SK-N-SH (cell line): ENCODE data around the gene PLXNA4. TPM values are rescaled to one million over a fixed set of nuclear protein-coding genes. Genes with fewer than 3 reads are reported as not detected.

Experiments
- CTCF ChIA-PET: fragments of 300-600, 350-600 bp; formaldehyde crosslinking; extraction: SDS; loops from one replicate; lab custom pipeline; 2021; lab: Yijun Ruan, JAX
- POLR2A ChIA-PET: fragments of 350-600 bp; sonication (Branson Sonifier 250); formaldehyde crosslinking; extraction: SDS; loops from one replicate; lab custom pipeline; 2020; ENCODE audit warnings: antibody characterized with exemption, inconsistent platforms; lab: Yijun Ruan, JAX
- DNase-seq: peaks from one replicate; pipeline ENCODE4 v3.0.0; 2012
- H2AFZ ChIP-seq: fragments of 200-600 bp; sonication (generic); 2 replicates; pipeline ENCODE4 v1.8.1; 2016; ENCODE audit warnings: antibody characterized with exemption, mild to moderate bottlenecking, low read depth
- H3F3A ChIP-seq: fragments of 200-600 bp; sonication (generic); replicated peaks from 2 replicates; pipeline ENCODE3; 2016; ENCODE audit warnings: antibody characterized with exemption, mild to moderate bottlenecking; ENCODE audit not compliant: insufficient read depth
- H3K27ac ChIP-seq, 2 experiments: fragments of 200-500 bp in 1 of 2; fragments of 200-600 bp in 1 of 2; sonication (Bioruptor generic) in 1 of 2; sonication (generic), shearing (Covaris generic) in 1 of 2; 2 replicates each; pipeline versions ENCODE4 v1.5.1 to v1.6.1; 2014 to 2016; ENCODE audit warnings: low read depth in 2 of 2, inconsistent platforms in 1 of 2, low read length in 1 of 2, mild to moderate bottlenecking in 1 of 2, mixed read lengths in 1 of 2
- H3K27me3 ChIP-seq: fragments of 200-600 bp; sonication (generic), shearing (Covaris generic); 2 replicates; pipeline ENCODE4 v1.6.1; 2016; ENCODE audit warnings: mixed run types; ENCODE audit not compliant: insufficient read depth
- H3K36me3 ChIP-seq, 2 experiments: fragments of 200-500 bp in 1 of 2; fragments of 200-600 bp in 1 of 2; sonication (Bioruptor generic) in 1 of 2; sonication (generic) in 1 of 2; replicated peaks in 1 of 2; 2 replicates each; pipeline versions ENCODE3 to v1.5.1; 2014 to 2016; ENCODE audit warnings: low read length in 1 of 2, mild to moderate bottlenecking in 1 of 2; ENCODE audit not compliant: insufficient read depth in 2 of 2, control insufficient read depth in 1 of 2
- H3K4me1 ChIP-seq, 2 experiments: fragments of 200-500 bp in 1 of 2; fragments of 200-600 bp in 1 of 2; sonication (Bioruptor generic) in 1 of 2; sonication (generic), shearing (Covaris generic) in 1 of 2; 2 replicates each; pipeline versions ENCODE4 v1.5.1 to v1.6.1; 2014 to 2016; ENCODE audit warnings: low read depth in 1 of 2, low read length in 1 of 2, mixed run types in 1 of 2; ENCODE audit not compliant: insufficient read depth in 2 of 2, control insufficient read depth in 1 of 2
- H3K4me2 ChIP-seq: fragments of 200-600 bp; sonication (generic), shearing (Covaris generic); 2 replicates; pipeline ENCODE4 v1.6.1; 2017; ENCODE audit warnings: mixed run types
- H3K4me3 ChIP-seq, 2 experiments: fragments of 200-500 bp in 1 of 2; fragments of 200-600 bp in 1 of 2; sonication (Bioruptor generic) in 1 of 2; sonication (generic), shearing (Covaris generic) in 1 of 2; 2 replicates each; pipeline versions ENCODE4 v1.5.1 to v1.8.1; 2014 to 2016; ENCODE audit warnings: low read depth in 2 of 2, inconsistent platforms in 1 of 2, low read length in 1 of 2, mild to moderate bottlenecking in 1 of 2, mixed read lengths in 1 of 2, moderate library complexity in 1 of 2
- H3K79me2 ChIP-seq: fragments of 200-600 bp; sonication (generic); 2 replicates; pipeline ENCODE4 v1.8.1; 2017; ENCODE audit warnings: mild to moderate bottlenecking; ENCODE audit not compliant: insufficient read depth
- H3K9ac ChIP-seq: fragments of 200-600 bp; sonication (generic); 2 replicates; pipeline ENCODE4 v1.6.1; 2017; ENCODE audit warnings: mixed run types
- H3K9me2 ChIP-seq: fragments of 200-600 bp; sonication (generic); 2 replicates; pipeline ENCODE4 v1.6.1; 2017; ENCODE audit warnings: mixed run types
- H3K9me3 ChIP-seq: fragments of 200-600 bp; sonication (generic); 2 replicates; pipeline ENCODE4 v1.6.1; 2017; ENCODE audit warnings: mixed run types, mild to moderate bottlenecking, moderate library complexity
- H4K20me1 ChIP-seq: fragments of 200-600 bp; sonication (generic); 2 replicates; pipeline ENCODE4 v1.6.1; 2017; ENCODE audit warnings: mild to moderate bottlenecking, mixed run types; ENCODE audit not compliant: insufficient read depth
- CHD2 ChIP-seq: fragments of 150-350 bp; IDR thresholded peaks from 2 replicates; pipeline ENCODE4 v1.6.1; 2018; ENCODE audit warnings: low read length; ENCODE audit not compliant: partially characterized antibody
- EZH2phosphoT487 ChIP-seq: fragments of 200-600 bp; sonication (generic); IDR thresholded peaks from 2 replicates; pipeline ENCODE4 v1.6.1; 2017; ENCODE audit warnings: low read depth, mixed run types, mild to moderate bottlenecking, antibody characterized with exemption, moderate library complexity, borderline replicate concordance
- FOSL2 ChIP-seq: IDR thresholded peaks from 2 replicates; pipeline ENCODE4 v1.4.0; 2012; ENCODE audit warnings: low read depth, mild to moderate bottlenecking, moderate library complexity, borderline replicate concordance
- FOXM1 ChIP-seq: IDR thresholded peaks from 2 replicates; pipeline ENCODE4 v1.4.0; 2012; ENCODE audit warnings: low read depth, mild to moderate bottlenecking
- GATA2 ChIP-seq: sonication (generic); formaldehyde crosslinking; IDR thresholded peaks from 2 replicates; pipeline ENCODE4 v1.5.0; 2020; ENCODE audit warnings: mild to moderate bottlenecking, missing genetic modification reagents
- JUND ChIP-seq: IDR thresholded peaks from 2 replicates; pipeline ENCODE4 v1.4.0; 2012
- MXI1 ChIP-seq: IDR thresholded peaks from 2 replicates; pipeline ENCODE4 v1.6.1; 2012; ENCODE audit warnings: mild to moderate bottlenecking, low read depth, low read length, improper control_type of control experiment
- NRF1 ChIP-seq: IDR thresholded peaks from 2 replicates; pipeline ENCODE4 v1.6.1; 2012; ENCODE audit warnings: low read depth, mild to moderate bottlenecking, low read length
- REST ChIP-seq: IDR thresholded peaks from 2 replicates; pipeline ENCODE4 v1.6.1; 2012; ENCODE audit warnings: mild to moderate bottlenecking, low read depth, low read length, moderate library complexity
- RXRA ChIP-seq: IDR thresholded peaks from 2 replicates; pipeline ENCODE4 v1.4.0; 2012; ENCODE audit warnings: low read depth, mild to moderate bottlenecking, borderline replicate concordance
- SMC3 ChIP-seq: IDR thresholded peaks from 2 replicates; pipeline ENCODE4 v1.6.1; 2012; ENCODE audit warnings: low read depth, low read length, improper control_type of control experiment
- ZBTB33 ChIP-seq: IDR thresholded peaks from 2 replicates; pipeline ENCODE4 v1.4.0; 2012; ENCODE audit warnings: low read depth, borderline replicate concordance
- whole genome bisulfite sequencing: methylation state at CpG from one replicate; pipeline ENCODE4 v1.1.6; 2017; ENCODE audit warnings: low lambda C conversion rate; 5-methylcytosine and 5-hydroxymethylcytosine counted together
- polyA plus RNA-seq, 3 experiments: library from polyadenylated mRNA; depleted of rRNA; stranded (reverse); fragments of >200 nt; gene quantifications; 2 replicates each; pipeline ENCODE4 v1.2.3, GENCODE V29; 2012
- TF ChIP-seq, protein P1 (sequence below): IDR thresholded peaks from 2 replicates; pipeline ENCODE4 v1.4.0; 2012; ENCODE audit warnings: low read depth, borderline replicate concordance

Gene PLXNA4
- polyA plus RNA-seq, 1 of the 3 experiments (the other 2 are of a cell fraction) = 2.4 TPM

DNA sequence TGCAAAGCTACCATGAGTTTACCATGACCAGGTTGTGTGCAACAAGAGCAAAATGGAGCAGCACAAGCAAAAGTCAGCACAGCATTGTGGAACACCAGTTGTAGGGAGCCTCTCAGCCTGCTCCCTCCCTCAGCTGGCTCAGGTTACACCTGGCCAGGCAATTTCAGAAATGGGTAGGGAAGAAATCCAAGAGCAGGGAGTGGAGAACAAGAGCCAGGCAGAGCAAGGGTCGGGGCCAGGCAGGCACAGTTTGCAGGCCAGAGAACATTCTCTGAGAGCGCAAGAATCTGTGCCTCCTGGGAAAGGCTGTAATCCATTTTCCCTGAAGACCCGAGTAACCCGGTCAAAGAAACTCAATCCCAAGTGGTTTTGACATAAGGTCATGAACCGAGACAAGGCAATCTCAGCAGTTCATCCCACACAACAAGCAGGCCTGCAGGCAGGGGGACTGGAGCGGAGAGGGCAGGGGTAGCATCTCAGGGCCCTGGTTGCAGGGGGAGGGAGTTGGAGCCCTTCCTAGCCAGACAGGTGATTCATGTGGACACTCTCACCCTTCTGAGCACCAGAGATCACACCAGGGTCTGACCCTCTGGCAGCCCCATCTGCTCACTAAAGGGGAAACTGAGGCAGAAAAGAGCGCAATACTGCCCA lies 258.4 kb downstream of the PLXNA4 start:
- Histone ChIP-seq H3K4me3 (no peak overlapping the region), H3K27me3 (no peaks in the 10 kb centered on the region; the same call in 1 of the 2 replicates)

DNA sequence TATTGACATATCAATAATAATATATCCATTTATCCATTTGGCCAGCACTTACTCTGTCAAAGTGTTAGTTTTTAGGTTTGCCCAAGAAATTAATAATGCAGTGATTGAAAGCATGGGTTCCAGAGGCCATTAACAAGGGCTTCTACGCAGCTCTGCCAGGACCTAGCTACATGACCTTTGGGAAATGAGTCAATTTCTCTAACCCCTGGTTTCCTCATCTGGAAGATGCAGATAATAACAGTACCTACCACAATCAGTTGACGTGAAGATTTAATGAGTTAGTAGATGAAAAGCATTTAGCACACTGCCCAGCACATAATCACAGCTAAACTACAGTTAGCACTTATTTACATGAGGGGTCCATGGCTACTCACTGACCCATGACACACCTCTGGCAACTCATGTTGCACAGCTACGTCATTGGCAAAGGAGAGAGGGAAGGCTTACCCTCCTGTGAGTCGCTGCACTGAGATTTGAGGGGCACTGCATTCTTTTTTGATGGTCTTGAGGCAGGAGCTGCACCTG lies 263.7 kb downstream of the PLXNA4 start:
- DNase-seq = no peak
- Histone ChIP-seq H3K27ac (no peak overlapping the region), H3K36me3 (no peaks in the 10 kb centered on the region), H3K9me2 (no peaks in the 10 kb centered on the region), H3K79me2 (no peaks in the 10 kb centered on the region), H3K4me3 (no peak overlapping the region), H3F3A (no peaks in the 10 kb centered on the region), H3K9ac (no peak overlapping the region), H3K27me3 (no peaks in the 10 kb centered on the region), H4K20me1 (no peaks in the 10 kb centered on the region), H3K9me3 (no peaks in the 10 kb centered on the region), H3K4me2 (no peak overlapping the region), H3K4me1 (peaks cover 0 to 17% of the 10 kb centered on the region in 2 experiments; a peak in 1 of 4 replicates), H2AFZ (no peak overlapping the region)
- CTCF ChIA-PET = interaction anchor here (0.9 to 5.9 kb wide), 3 partner anchors 225 to 367 kb away, joined by 3 to 65 read pairs (median 8); partner anchors contain the start of gene PLXNA4
- no peak for TF ChIP-seq NRF1
- TF ChIP-seq MXI1 = no peak
- no peak for TF ChIP-seq GATA2 (CRISPR knock-in tag)
- no peak for TF ChIP-seq ZBTB33
- TF ChIP-seq REST = no peak
- no peak for TF ChIP-seq EZH2phosphoT487
- no peak for TF ChIP-seq SMC3
- TF ChIP-seq CHD2 = no peak
- TF ChIP-seq FOXM1 = no peak
- no peak for TF ChIP-seq FOSL2
- no peak for TF ChIP-seq RXRA
- POLR2A ChIA-PET = no interaction called here
- 67% methylated on average over 4 of the region's 4 CpGs for WGBS

More for the DNA sequence above, 258.4 kb downstream of the PLXNA4 start:
- Histone ChIP-seq H3K9ac (no peak overlapping the region), H3K4me1 (peaks cover 0 to 34% of the 10 kb centered on the region in 2 experiments; a peak in 2 of 4 replicates), H3K79me2 (no peaks in the 10 kb centered on the region), H3K9me3 (no peaks in the 10 kb centered on the region), H3F3A (no peaks in the 10 kb centered on the region), H3K36me3 (no peaks in the 10 kb centered on the region), H3K9me2 (no peaks in the 10 kb centered on the region), H3K4me2 (no peak overlapping the region), H3K27ac (no peak overlapping the region), H4K20me1 (no peaks in the 10 kb centered on the region), H2AFZ (no peak overlapping the region)
- ChIA-PET POLR2A (no interaction called here), CTCF (interaction anchor here (0.7 to 19.0 kb wide), 36 partner anchors 10 to 1824 kb away, joined by 3 to 440 read pairs (median 6); partner anchors contain the start of gene PLXNA4)
- no peak for DNase-seq
- TF ChIP-seq, protein P1, sequence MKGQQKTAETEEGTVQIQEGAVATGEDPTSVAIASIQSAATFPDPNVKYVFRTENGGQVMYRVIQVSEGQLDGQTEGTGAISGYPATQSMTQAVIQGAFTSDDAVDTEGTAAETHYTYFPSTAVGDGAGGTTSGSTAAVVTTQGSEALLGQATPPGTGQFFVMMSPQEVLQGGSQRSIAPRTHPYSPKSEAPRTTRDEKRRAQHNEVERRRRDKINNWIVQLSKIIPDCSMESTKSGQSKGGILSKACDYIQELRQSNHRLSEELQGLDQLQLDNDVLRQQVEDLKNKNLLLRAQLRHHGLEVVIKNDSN = no peak
- TF ChIP-seq JUND (no peak), MXI1 (no peak)
- 72% methylated on average over 7 of the region's 7 CpGs for WGBS
